Fibroblast of the aortic adventitia (primary cell): ENCODE data around the gene CCDC167. TPM values are rescaled to one million over a fixed set of nuclear protein-coding genes. Genes with fewer than 3 reads are reported as not detected.

Source experiments
- DNase-seq: peaks from one replicate; pipeline ENCODE4 v3.0.0-alpha.2; 2010; ENCODE audit warnings: low read depth
- H3K4me3 ChIP-seq: 2 replicates; pipeline ENCODE4 v1.5.1; 2011; ENCODE audit warnings: low read depth, mild to moderate bottlenecking, control low read depth, low read length, moderate library complexity
- CTCF ChIP-seq: IDR thresholded peaks from 2 replicates; pipeline ENCODE4 v1.5.1; 2011; ENCODE audit warnings: mild to moderate bottlenecking, low read length, control low read depth, inconsistent platforms; ENCODE audit not compliant: insufficient read depth
- total RNA-seq: library from RNA; depleted of rRNA; stranded (reverse); fragments of >200 nt; gene quantifications from 2 replicates; pipeline ENCODE4 v1.2.3, GENCODE V29; 2012; ENCODE audit warnings: low replicate concordance

The CCDC167 gene
- total RNA-seq, 1 donor = 35.0 TPM

DNA sequence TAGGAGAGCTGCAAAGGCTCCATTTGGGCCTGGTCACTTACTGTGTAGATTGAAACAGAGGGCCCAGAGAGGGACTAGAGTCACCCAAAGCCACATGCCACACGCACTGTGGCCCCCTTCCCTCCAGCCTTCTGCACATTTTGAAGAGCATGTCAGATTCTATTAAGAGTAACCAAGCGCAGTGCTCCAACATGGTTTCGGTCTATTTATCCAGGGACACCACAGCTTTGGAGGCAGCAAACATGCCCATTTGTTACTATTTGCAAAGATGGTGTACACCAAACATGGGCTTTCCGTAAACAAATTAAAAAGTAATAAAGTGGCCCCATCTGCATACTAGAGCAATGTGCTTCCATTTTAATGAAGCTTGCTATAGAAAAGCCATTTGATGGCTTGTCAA, 43.7 kb upstream of the CCDC167 start:
- TF ChIP-seq CTCF = no peak
- DNase-seq = no peak
- H3K4me3 ChIP-seq = no peak overlapping the region

- no peak for TF ChIP-seq CTCF
- H3K4me3 ChIP-seq = no peak overlapping the region
- no peak for DNase-seq
Observed at GRCh38 chr6:37541346-37541745, 41.7 kb upstream of the CCDC167 start.

DNA sequence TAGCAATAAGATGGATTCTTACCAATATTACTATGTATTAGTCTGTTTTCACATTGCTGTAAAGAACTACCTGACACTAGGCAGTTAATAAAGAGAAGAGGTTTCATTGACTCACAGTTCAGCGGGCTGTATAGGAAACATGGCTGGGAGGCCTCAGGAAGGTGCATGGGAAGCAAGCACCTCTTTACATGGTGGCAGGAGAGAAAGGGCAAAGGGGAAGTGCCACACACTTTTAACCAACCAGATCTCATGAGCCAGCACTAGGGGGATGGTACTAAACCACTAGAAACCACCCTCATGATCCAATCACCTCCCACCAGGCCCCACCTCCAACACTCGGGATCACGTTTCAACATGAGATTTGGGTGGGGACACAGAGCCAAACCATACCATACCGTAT, 40.7 kb upstream of the CCDC167 start:
- DNase-seq = no peak
- H3K4me3 ChIP-seq = no peak overlapping the region
- no peak for TF ChIP-seq CTCF

DNA sequence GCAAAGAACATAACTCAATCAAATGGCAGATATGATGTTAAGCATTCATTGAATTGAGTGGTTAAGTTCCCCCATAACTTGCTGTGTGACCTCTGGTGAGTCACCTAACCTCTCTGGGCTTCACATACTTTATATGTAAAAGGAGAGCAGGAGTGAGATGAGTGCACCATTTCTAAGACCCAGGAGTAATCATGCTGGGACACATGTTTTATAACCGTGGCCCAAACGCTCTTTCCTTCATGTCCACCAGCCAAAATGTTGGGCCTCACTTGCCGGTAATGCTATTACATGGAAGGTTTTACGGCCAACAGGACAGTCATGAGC, 40.3 kb upstream of the CCDC167 start:
- TF ChIP-seq CTCF = no peak
- no peak overlapping the region for H3K4me3 ChIP-seq
- DNase-seq = no peak

- no peak overlapping the region for H3K4me3 ChIP-seq
- DNase-seq = no peak
- TF ChIP-seq CTCF = no peak
Observed at GRCh38 chr6:37539171-37540028, 39.7 kb upstream of the CCDC167 start.

GRCh38 chr6:37538107-37538506, 38.4 kb upstream of the CCDC167 start:
- H3K4me3 ChIP-seq = no peak overlapping the region
- no peak for DNase-seq
- TF ChIP-seq CTCF = peak; percentile 24

- no peak for DNase-seq
- TF ChIP-seq CTCF = no peak
- no peak overlapping the region for H3K4me3 ChIP-seq
Observed at GRCh38 chr6:37537548-37537947, 37.9 kb upstream of the CCDC167 start.
